IMR-90 (cell line): Measurements from ENCODE around the gene DZIP1L. TPM values are rescaled to one million over a fixed set of nuclear protein-coding genes. Genes with fewer than 3 reads are reported as not detected.

ENCODE experiments used
- ATAC-seq: fragments of 200-7000 bp; cut with Tn5 transposase; 2 replicates; pipeline ENCODE4 v1.9.1; 2020; ENCODE audit warnings: low read depth, mild to moderate bottlenecking, moderate library complexity
- BruUV-seq: library from RNA; stranded (reverse); fragments of 400-500 nt; replicated peaks from 2 replicates; lab custom pipeline; 2021; lab: Mats Ljungman, UMichigan
- CTCF ChIA-PET: fragments of 300-600 bp; formaldehyde crosslinking; extraction: SDS; loops from one replicate; lab custom pipeline; 2021; ENCODE audit warnings: antibody characterized with exemption; lab: Yijun Ruan, JAX
- POLR2A ChIA-PET: fragments of 300-600 bp; sonication (Branson Sonifier 250); formaldehyde crosslinking; loops from one replicate; lab custom pipeline; 2022; ENCODE audit warnings: antibody characterized with exemption; ENCODE audit not compliant: unreplicated experiment; lab: Charles Lee
- DNase-seq: peaks from one replicate; pipeline ENCODE4 v3.0.0; 2013
- H2AFZ ChIP-seq: replicated peaks from 2 replicates; pipeline ENCODE3; 2013; ENCODE audit warnings: low read length, mild to moderate bottlenecking; ENCODE audit not compliant: poor library complexity
- H2AK5ac ChIP-seq: 2 replicates; pipeline ENCODE4 v1.6.1; 2013; ENCODE audit warnings: low read depth, low read length, inconsistent platforms
- H2AK9ac ChIP-seq: replicated peaks from 2 replicates; pipeline ENCODE3; 2013; ENCODE audit warnings: mild to moderate bottlenecking, low read depth, low read length, moderate library complexity; ENCODE audit not compliant: poor library complexity
- H2BK120ac ChIP-seq: 2 replicates; pipeline ENCODE4 v1.6.1; 2013; ENCODE audit warnings: low read depth, low read length, inconsistent platforms
- H2BK15ac ChIP-seq: 3 replicates; pipeline ENCODE4 v1.6.1; 2013; ENCODE audit warnings: low read depth, low read length, inconsistent platforms
- H2BK20ac ChIP-seq: 2 replicates; pipeline ENCODE4 v1.6.1; 2013; ENCODE audit warnings: low read depth, mild to moderate bottlenecking, inconsistent platforms, low read length, moderate library complexity
- H2BK5ac ChIP-seq: 2 replicates; pipeline ENCODE4 v1.6.1; 2013; ENCODE audit warnings: mild to moderate bottlenecking, low read depth, low read length, inconsistent platforms; ENCODE audit not compliant: poor library complexity, severe bottlenecking
- H3K14ac ChIP-seq: replicated peaks from 2 replicates; pipeline ENCODE4 v1.6.1; 2013; ENCODE audit warnings: low read depth, low read length, inconsistent platforms
- H3K18ac ChIP-seq: 2 replicates; pipeline ENCODE4 v1.6.1; 2013; ENCODE audit warnings: low read depth, low read length, control low read depth
- H3K23ac ChIP-seq: 2 replicates; pipeline ENCODE4 v1.6.1; 2013; ENCODE audit warnings: low read depth, low read length, inconsistent platforms
- H3K27ac ChIP-seq: 2 replicates; pipeline ENCODE4 v1.5.1; 2013; ENCODE audit warnings: mild to moderate bottlenecking, control low read depth, low read length; ENCODE audit not compliant: insufficient read depth
- H3K27me3 ChIP-seq: 2 replicates; pipeline ENCODE4 v1.6.1; 2013; ENCODE audit warnings: low read length; ENCODE audit not compliant: control insufficient read depth, insufficient read depth
- H3K36me3 ChIP-seq: 2 replicates; pipeline ENCODE4 v1.6.1; 2013; ENCODE audit warnings: low read length, mixed read lengths; ENCODE audit not compliant: control insufficient read depth, insufficient read depth
- H3K4ac ChIP-seq: 2 replicates; pipeline ENCODE4 v1.6.1; 2013; ENCODE audit warnings: low read depth, low read length, inconsistent platforms
- H3K4me1 ChIP-seq: 2 replicates; pipeline ENCODE4 v1.6.1; 2013; ENCODE audit warnings: low read length, mixed read lengths; ENCODE audit not compliant: control insufficient read depth, insufficient read depth
- H3K4me2 ChIP-seq: 2 replicates; pipeline ENCODE4 v1.6.1; 2013; ENCODE audit warnings: low read depth, mild to moderate bottlenecking, control low read depth, low read length, moderate library complexity
- H3K4me3 ChIP-seq: 2 replicates; pipeline ENCODE4 v1.5.1; 2013; ENCODE audit warnings: low read depth, mild to moderate bottlenecking, control low read depth, low read length, moderate library complexity; ENCODE audit not compliant: insufficient read depth
- H3K56ac ChIP-seq: 2 replicates; pipeline ENCODE4 v1.6.1; 2013; ENCODE audit warnings: low read length, inconsistent platforms; ENCODE audit not compliant: insufficient read depth; ENCODE audit errors: extremely low read depth
- H3K79me1 ChIP-seq, 2 experiments: 2 replicates each; pipeline ENCODE4 v1.6.1; 2013; ENCODE audit warnings: low read length in 2 of 2, inconsistent platforms in 1 of 2, low read depth in 1 of 2
- H3K9ac ChIP-seq: 2 replicates; pipeline ENCODE4 v1.6.1; 2013; ENCODE audit warnings: low read depth, low read length, control low read depth
- H3K9me1 ChIP-seq: 2 replicates; pipeline ENCODE4 v1.6.1; 2013; ENCODE audit warnings: low read length, inconsistent platforms; ENCODE audit not compliant: insufficient read depth
- H3K9me3 ChIP-seq: 2 replicates; pipeline ENCODE4 v1.6.1; 2013; ENCODE audit warnings: low read length; ENCODE audit not compliant: control insufficient read depth, insufficient read depth
- H4K20me1 ChIP-seq: 2 replicates; pipeline ENCODE4 v1.6.1; 2013; ENCODE audit warnings: low read length, inconsistent platforms; ENCODE audit not compliant: insufficient read depth
- H4K5ac ChIP-seq: 2 replicates; pipeline ENCODE4 v1.6.1; 2013; ENCODE audit warnings: mild to moderate bottlenecking, low read depth, low read length, control low read depth
- H4K8ac ChIP-seq, 2 experiments: 2 replicates each; pipeline ENCODE4 v1.6.1; 2013; ENCODE audit warnings: low read depth in 2 of 2, low read length in 2 of 2, control low read depth in 1 of 2, inconsistent platforms in 1 of 2
- H4K91ac ChIP-seq: 2 replicates; pipeline ENCODE4 v1.6.1; 2013; ENCODE audit warnings: low read depth, low read length, inconsistent platforms; ENCODE audit not compliant: insufficient read depth
- BHLHE40 ChIP-seq: fragments of 150-350 bp; IDR thresholded peaks from 2 replicates; pipeline ENCODE4 v1.6.1; 2016; ENCODE audit warnings: mild to moderate bottlenecking, low read depth, low read length
- CEBPB ChIP-seq: IDR thresholded peaks from 2 replicates; pipeline ENCODE4 v1.6.1; 2012; ENCODE audit warnings: low read depth, low read length, improper control_type of control experiment
- MAFK ChIP-seq: IDR thresholded peaks from 2 replicates; pipeline ENCODE4 v1.6.1; 2012; ENCODE audit warnings: low read depth, low read length, improper control_type of control experiment
- MAZ ChIP-seq: IDR thresholded peaks from 2 replicates; pipeline ENCODE4 v1.6.1; 2012; ENCODE audit warnings: low read depth, mild to moderate bottlenecking, low read length, improper control_type of control experiment, moderate library complexity, borderline replicate concordance
- MXI1 ChIP-seq: IDR thresholded peaks from 2 replicates; pipeline ENCODE4 v1.6.1; 2012; ENCODE audit warnings: low read depth, mild to moderate bottlenecking, low read length, moderate library complexity, borderline replicate concordance
- POLR2A ChIP-seq: IDR thresholded peaks from 2 replicates; pipeline ENCODE4 v1.6.1; 2012; ENCODE audit warnings: mild to moderate bottlenecking, low read depth, low read length
- RCOR1 ChIP-seq: IDR thresholded peaks from 2 replicates; pipeline ENCODE4 v1.6.1; 2012; ENCODE audit warnings: mild to moderate bottlenecking, low read length, improper control_type of control experiment; ENCODE audit not compliant: insufficient replicate concordance
- RFX5 ChIP-seq: IDR thresholded peaks from 2 replicates; pipeline ENCODE4 v1.8.0; 2012; ENCODE audit warnings: low read depth, mild to moderate bottlenecking, low read length, moderate library complexity
- WGBS, 2 experiments: methylation state at CpG; one replicate each; pipeline versions ENCODE4 v1.1.5 to v1.1.7; 2013; ENCODE audit warnings: missing lambda C conversion rate in 2 of 2; ENCODE audit not compliant: insufficient read length in 1 of 2; ENCODE audit errors: extremely low coverage in 2 of 2; 5-methylcytosine and 5-hydroxymethylcytosine counted together
- dilution Hi-C: fragments of 300-500 bp; cut with HindIII; formaldehyde crosslinking; loops from one replicate; pipeline ENCODE4 v1.14.3; 2018; ENCODE audit warnings: low sequenced_read_pairs; ENCODE audit not compliant: unreplicated experiment
- in situ Hi-C: fragments of 300-500 bp; cut with MboI; formaldehyde crosslinking; loops from 3 replicates; pipeline ENCODE4 v1.14.3; 2019; ENCODE audit warnings: low sequenced_read_pairs, inconsistent platforms, mixed read lengths
- intact Hi-C: fragments of 100-400 bp; cut with micrococcal nuclease; formaldehyde crosslinking; loops from 2 replicates; pipeline ENCODE4 v1.10.0; 2022
- polyA plus RNA-seq, 3 experiments: library from polyadenylated mRNA; depleted of rRNA; stranded (reverse); fragments of >200 nt; gene quantifications; 2 replicates each; pipeline ENCODE4 v1.2.3, GENCODE V29; 2012; ENCODE audit warnings: low replicate concordance in 1 of 3
- total RNA-seq: library from RNA; depleted of rRNA; stranded (reverse); fragments of >200 nt; gene quantifications from 2 replicates; pipeline ENCODE4 v1.2.3, GENCODE V29; 2012
- TF ChIP-seq, protein P1 (sequence below): conservative IDR thresholded peaks from 2 replicates; pipeline ENCODE4 v1.5.1; 2012; ENCODE audit warnings: mild to moderate bottlenecking, low read depth, low read length, improper control_type of control experiment
- TF ChIP-seq, protein P2 (sequence below): fragments of 150-350 bp; IDR thresholded peaks from 2 replicates; pipeline ENCODE4 v1.6.1; 2017; ENCODE audit warnings: mild to moderate bottlenecking, antibody characterized with exemption, low read length, low read depth

DZIP1L gene
- total and polyA plus RNA-seq, 2 of the 4 experiments (the other 2 are of a cell fraction), result 12.9 to 14.7 TPM

GRCh38 chr3:138030734-138031280 is 84.6 kb downstream of the DZIP1L start:
- WGBS, 2 experiments, result 80% methylated on average over 2 of the region's 11 CpGs; no CpG with 5 or more reads in 1 of the 2 experiments

More at GRCh38 chr3:138030734-138031280, 84.6 kb downstream of the DZIP1L start:
- Histone ChIP-seq H3K27me3 (no peaks in the 10 kb centered on the region), H2BK20ac (no peak overlapping the region), H3K4me1 (no peaks in the 10 kb centered on the region), H3K27ac (no peak overlapping the region), H4K91ac (no peak overlapping the region), H4K8ac (no peak overlapping the region), H2AK5ac (no peak overlapping the region), H3K79me1 (no peaks in the 10 kb centered on the region), H2BK15ac (no peak overlapping the region), H2BK120ac (no peak overlapping the region), H3K14ac (no peak overlapping the region), H3K9me1 (no peaks in the 10 kb centered on the region), H3K9me3 (no peaks in the 10 kb centered on the region), H3K4me2 (no peak overlapping the region), H4K5ac (no peak overlapping the region), H3K56ac (no peak overlapping the region), H3K36me3 (peaks cover 9% of the 10 kb centered on the region), H4K20me1 (no peaks in the 10 kb centered on the region), H3K9ac (no peak overlapping the region), H3K4ac (no peak overlapping the region), H3K18ac (no peak overlapping the region), H2BK5ac (no peak overlapping the region), H2AK9ac (no peak overlapping the region), H3K4me3 (no peak overlapping the region), H2AFZ (no peak overlapping the region), H3K23ac (no peak overlapping the region)
- intact Hi-C loops (no loop called here), dilution Hi-C loops (no loop called here), in situ Hi-C loops (no loop called here)
- DNase-seq (no peak), ATAC-seq (no peak)
- TF ChIP-seq MXI1 (no peak), POLR2A (no peak), CEBPB (no peak), MAFK (no peak), MAZ (no peak), RFX5 (no peak), BHLHE40 (no peak), RCOR1 (no peak)
- TF ChIP-seq, protein P1, sequence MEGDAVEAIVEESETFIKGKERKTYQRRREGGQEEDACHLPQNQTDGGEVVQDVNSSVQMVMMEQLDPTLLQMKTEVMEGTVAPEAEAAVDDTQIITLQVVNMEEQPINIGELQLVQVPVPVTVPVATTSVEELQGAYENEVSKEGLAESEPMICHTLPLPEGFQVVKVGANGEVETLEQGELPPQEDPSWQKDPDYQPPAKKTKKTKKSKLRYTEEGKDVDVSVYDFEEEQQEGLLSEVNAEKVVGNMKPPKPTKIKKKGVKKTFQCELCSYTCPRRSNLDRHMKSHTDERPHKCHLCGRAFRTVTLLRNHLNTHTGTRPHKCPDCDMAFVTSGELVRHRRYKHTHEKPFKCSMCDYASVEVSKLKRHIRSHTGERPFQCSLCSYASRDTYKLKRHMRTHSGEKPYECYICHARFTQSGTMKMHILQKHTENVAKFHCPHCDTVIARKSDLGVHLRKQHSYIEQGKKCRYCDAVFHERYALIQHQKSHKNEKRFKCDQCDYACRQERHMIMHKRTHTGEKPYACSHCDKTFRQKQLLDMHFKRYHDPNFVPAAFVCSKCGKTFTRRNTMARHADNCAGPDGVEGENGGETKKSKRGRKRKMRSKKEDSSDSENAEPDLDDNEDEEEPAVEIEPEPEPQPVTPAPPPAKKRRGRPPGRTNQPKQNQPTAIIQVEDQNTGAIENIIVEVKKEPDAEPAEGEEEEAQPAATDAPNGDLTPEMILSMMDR, result no peak
- TF ChIP-seq, protein P2, sequence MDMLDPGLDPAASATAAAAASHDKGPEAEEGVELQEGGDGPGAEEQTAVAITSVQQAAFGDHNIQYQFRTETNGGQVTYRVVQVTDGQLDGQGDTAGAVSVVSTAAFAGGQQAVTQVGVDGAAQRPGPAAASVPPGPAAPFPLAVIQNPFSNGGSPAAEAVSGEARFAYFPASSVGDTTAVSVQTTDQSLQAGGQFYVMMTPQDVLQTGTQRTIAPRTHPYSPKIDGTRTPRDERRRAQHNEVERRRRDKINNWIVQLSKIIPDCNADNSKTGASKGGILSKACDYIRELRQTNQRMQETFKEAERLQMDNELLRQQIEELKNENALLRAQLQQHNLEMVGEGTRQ, result no peak
- CTCF ChIA-PET, result interaction anchor here (0.7 kb wide), 1 partner anchor 8 kb away, joined by 3 read pairs; no protein-coding TSS in a partner anchor
- no TSS peak for BruUV-seq
- POLR2A ChIA-PET, result no interaction called here
